OCI-LY7 (cell line): ENCODE results near the gene KTN1.

ENCODE experiments used
- CTCF ChIP-seq: fragments of 200-600 bp; sonication (generic); conservative IDR thresholded peaks from 2 replicates; pipeline ENCODE4 v1.5.1; 2014; ENCODE audit warnings: mild to moderate bottlenecking, antibody characterized with exemption, low read length, moderate library complexity, mixed read lengths
- EZH2phosphoT487 ChIP-seq: fragments of 200-600 bp; sonication (generic); IDR thresholded peaks from 2 replicates; pipeline ENCODE4 v1.6.1; 2018; ENCODE audit warnings: low read depth, borderline replicate concordance, mild to moderate bottlenecking, mixed run types, antibody characterized with exemption, low read length, moderate library complexity, mixed read lengths

- no peak for TF ChIP-seq CTCF
- TF ChIP-seq EZH2phosphoT487, result no peak
These were observed 82.7 kb downstream of the KTN1 start for GRCh38 chr14:55662752-55663151.
